Mesothelial cell of epicardium (in vitro differentiated cells): ENCODE results near the gene RNF213. TPM values are rescaled to one million over a fixed set of nuclear protein-coding genes. Genes with fewer than 3 reads are reported as not detected.

Experiments
- DNase-seq, 2 experiments: peaks; one replicate each; pipeline ENCODE4 v3.0.0; 2021; ENCODE audit warnings: low spot score in 2 of 2; ENCODE audit not compliant: unreplicated experiment in 2 of 2
- H3K27ac Mint-ChIP-seq: 2 replicates; pipeline ENCODE4 v1.8.0; 2021; ENCODE audit warnings: mixed read lengths
- H3K27me3 Mint-ChIP-seq: 2 replicates; pipeline ENCODE4 v1.8.0; 2021; ENCODE audit warnings: low read depth, mixed read lengths
- H3K36me3 Mint-ChIP-seq: 2 replicates; pipeline ENCODE4 v1.8.0; 2021; ENCODE audit warnings: mixed read lengths
- H3K4me1 Mint-ChIP-seq: 2 replicates; pipeline ENCODE4 v1.8.0; 2021; ENCODE audit warnings: mixed read lengths
- H3K4me3 Mint-ChIP-seq: 2 replicates; pipeline ENCODE4 v1.8.0; 2021; ENCODE audit warnings: mild to moderate bottlenecking, moderate library complexity, mixed read lengths
- H3K9me3 Mint-ChIP-seq: 2 replicates; pipeline ENCODE4 v1.8.0; 2021; ENCODE audit warnings: mixed read lengths
- CTCF ChIP-seq: fragments of 200-600 bp; sonication (generic); IDR thresholded peaks from one replicate; pipeline ENCODE4 v1.5.0; 2021; ENCODE audit warnings: antibody characterized with exemption; ENCODE audit not compliant: unreplicated experiment
- total RNA-seq: library from RNA; stranded (reverse); gene quantifications from 3 replicates; pipeline ENCODE4 v1.2.1, GENCODE V29; 2021

The RNF213 gene
- total RNA-seq, 1 donor from 2014 or later: 76.7 TPM

DNA sequence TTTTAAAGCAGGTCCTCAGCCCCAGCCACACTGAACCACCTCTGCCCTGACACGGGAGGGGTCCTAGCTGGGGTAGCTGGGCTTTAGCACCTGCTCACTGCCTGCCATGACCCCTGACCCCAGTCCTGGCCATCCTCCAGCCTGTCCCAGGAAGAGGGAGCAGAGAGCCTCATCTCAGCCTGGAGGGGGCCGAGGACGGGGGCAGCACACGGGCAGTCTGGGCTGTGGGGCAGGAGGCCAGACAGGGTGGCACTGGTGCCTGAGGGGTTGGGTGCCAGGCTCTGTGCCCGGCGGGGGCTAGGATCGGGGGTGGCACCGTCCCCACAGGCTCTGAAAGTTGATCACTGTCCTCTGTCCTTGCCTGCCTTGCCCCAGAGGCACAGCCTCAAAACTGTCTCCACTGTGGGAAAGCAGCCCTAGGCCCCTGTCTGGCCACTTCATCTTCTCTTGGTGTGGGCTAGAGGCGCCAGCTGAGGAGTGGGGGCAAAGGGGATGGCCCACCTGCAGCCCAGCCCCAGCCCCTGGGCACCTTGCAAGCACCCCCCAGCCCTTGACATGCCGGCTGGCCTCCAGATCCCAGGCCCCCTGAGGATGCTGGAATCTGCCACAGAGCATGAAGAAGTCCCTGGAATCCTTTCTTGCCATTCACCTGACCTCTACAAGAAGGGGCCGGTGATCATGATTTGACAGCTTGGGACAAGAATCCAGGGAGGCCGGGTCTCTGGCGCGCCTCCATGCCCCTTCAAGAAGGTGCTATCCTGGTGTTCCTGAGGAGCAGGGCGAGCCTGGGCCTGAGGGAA lies 170.0 kb downstream of the RNF213 start:
- no peaks in the 10 kb centered on the region for H3K36me3 Mint-ChIP-seq
- no peak for DNase-seq
- H3K4me1 Mint-ChIP-seq: no peaks in the 10 kb centered on the region
- H3K9me3 Mint-ChIP-seq: no peaks in the 10 kb centered on the region
- no peaks in the 10 kb centered on the region for H3K27me3 Mint-ChIP-seq
- H3K27ac Mint-ChIP-seq: no peak overlapping the region
- H3K4me3 Mint-ChIP-seq: no peak overlapping the region
- no peak for TF ChIP-seq CTCF

- Mint-ChIP-seq H3K36me3 (no peaks in the 10 kb centered on the region), H3K27ac (no peak overlapping the region), H3K27me3 (peaks cover 7% of the 10 kb centered on the region), H3K4me3 (no peak overlapping the region), H3K4me1 (no peaks in the 10 kb centered on the region), H3K9me3 (no peaks in the 10 kb centered on the region)
- no peak for DNase-seq
- no peak for TF ChIP-seq CTCF
These were observed 170.9 kb downstream of the RNF213 start for GRCh38 chr17:80431246-80432195.

DNA sequence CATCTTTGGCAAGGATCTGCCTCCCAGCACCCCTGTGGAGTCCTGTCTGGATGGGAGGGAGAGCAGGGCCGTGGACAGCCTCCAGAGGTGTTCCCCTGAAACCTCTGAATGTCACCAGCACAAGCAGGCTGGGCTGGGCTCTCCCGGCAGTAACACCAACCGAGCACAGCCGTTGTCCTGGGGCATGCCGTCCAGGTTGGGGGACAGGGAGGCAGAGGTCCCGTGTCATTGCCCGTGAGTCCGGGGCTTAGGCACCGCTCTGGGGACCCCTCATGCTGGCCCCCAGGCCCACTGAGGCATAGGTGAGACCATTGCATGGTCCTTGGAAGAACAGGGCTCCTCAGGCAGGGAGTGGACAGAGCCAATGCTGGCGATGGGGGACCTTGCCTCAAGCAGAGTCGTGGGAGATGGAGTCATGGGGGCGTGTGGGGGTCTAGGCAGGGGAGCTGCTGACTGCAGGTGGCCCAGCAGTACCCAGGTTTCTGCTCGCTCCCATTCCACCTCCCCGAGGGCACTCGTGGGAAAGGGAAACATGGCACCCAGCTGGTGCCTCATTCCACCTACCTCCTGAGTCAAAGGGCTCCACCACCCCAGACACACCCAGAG lies 171.8 kb downstream of the RNF213 start:
- Mint-ChIP-seq H3K4me1 (no peaks in the 10 kb centered on the region), H3K4me3 (no peak overlapping the region), H3K27me3 (peaks cover 14% of the 10 kb centered on the region), H3K27ac (no peak overlapping the region), H3K9me3 (no peaks in the 10 kb centered on the region), H3K36me3 (no peaks in the 10 kb centered on the region)
- DNase-seq: no peak
- TF ChIP-seq CTCF: no peak

- Mint-ChIP-seq H3K4me1 (no peaks in the 10 kb centered on the region), H3K9me3 (no peaks in the 10 kb centered on the region), H3K27ac (no peak overlapping the region), H3K27me3 (peaks cover 14% of the 10 kb centered on the region), H3K36me3 (no peaks in the 10 kb centered on the region), H3K4me3 (no peak overlapping the region)
- TF ChIP-seq CTCF: no peak
- DNase-seq: no peak
These were observed 172.4 kb downstream of the RNF213 start for GRCh38 chr17:80432961-80433550.

GRCh38 chr17:80433916-80434666 lies 173.4 kb downstream of the RNF213 start:
- no peak overlapping the region for H3K27ac Mint-ChIP-seq
- peaks cover 14% of the 10 kb centered on the region for H3K27me3 Mint-ChIP-seq

More at GRCh38 chr17:80433916-80434666, 173.4 kb downstream of the RNF213 start:
- Mint-ChIP-seq H3K4me3 (no peak overlapping the region), H3K9me3 (no peaks in the 10 kb centered on the region), H3K4me1 (no peaks in the 10 kb centered on the region), H3K36me3 (no peaks in the 10 kb centered on the region)
- TF ChIP-seq CTCF: no peak
- DNase-seq: no peak
